Anterior cingulate cortex (tissue), 58 donors: Measurements from ENCODE around the gene VPS35.
A peak's percentile ranks its signal among the peaks of the same experiment; 100 is the strongest.

Experiments used
- DNase-seq, 58 donors: peaks; one replicate each; lab custom pipeline; 2025; lab: John Stamatoyannopoulos, UW

Gene VPS35

GRCh38 chr16:46621006-46621933 lies 67.7 kb downstream of the VPS35 start, which contains the start of gene SHCBP1:
Gene SHCBP1 (minus strand): TSS chr16:46621379. CDS start chr16:46621359, 20 bp downstream.
- DNase-seq = peak in 53 of 58 donors; percentile 8 to 82 (median 62)

- DNase-seq = no peak
Measured at GRCh38 chr16:46620266-46621005, 68.5 kb downstream of the VPS35 start.

GRCh38 chr16:46618516-46618915 lies 70.5 kb downstream of the VPS35 start:
- DNase-seq = no peak

GRCh38 chr16:46614006-46614405 lies 75.0 kb downstream of the VPS35 start:
- no peak for DNase-seq

GRCh38 chr16:46613352-46613751 lies 75.6 kb downstream of the VPS35 start:
- DNase-seq = no peak

GRCh38 chr16:46612121-46612520 lies 76.9 kb downstream of the VPS35 start:
- DNase-seq = no peak

GRCh38 chr16:46607529-46607928 lies 81.4 kb downstream of the VPS35 start:
- DNase-seq = peak in 1 of 58 donors; percentile 27

- DNase-seq = no peak
Measured at GRCh38 chr16:46606231-46606630, 82.7 kb downstream of the VPS35 start.
